HEK293 (cell line): Measurements from ENCODE around the gene CAMTA2.

ENCODE experiments used
- CTCF ChIP-seq: fragments of 450-650 bp; formaldehyde crosslinking; IDR thresholded peaks from 2 replicates; pipeline ENCODE4 v1.5.1; 2016; ENCODE audit warnings: missing biosample characterization, missing genetic modification characterization
- PATZ1 ChIP-seq: fragments of 450-650 bp; formaldehyde crosslinking; IDR thresholded peaks from 2 replicates; pipeline ENCODE4 v1.5.1; 2016; ENCODE audit warnings: missing biosample characterization, missing genetic modification characterization
- ZNF132 ChIP-seq: fragments of 450-650 bp; formaldehyde crosslinking; IDR thresholded peaks from 2 replicates; pipeline ENCODE4 v1.5.1; 2017; ENCODE audit warnings: missing biosample characterization, missing genetic modification characterization, borderline replicate concordance
- ZNF184 ChIP-seq: fragments of 450-650 bp; IDR thresholded peaks from 2 replicates; pipeline ENCODE4 v1.5.1; 2018; ENCODE audit warnings: missing biosample characterization, mild to moderate bottlenecking, missing genetic modification characterization
- ZNF433 ChIP-seq: fragments of 450-650 bp; formaldehyde crosslinking; IDR thresholded peaks from 2 replicates; pipeline ENCODE4 v1.5.1; 2016; ENCODE audit warnings: missing biosample characterization, missing genetic modification characterization, low read depth
- ZNF639 ChIP-seq: fragments of 450-650 bp; formaldehyde crosslinking; IDR thresholded peaks from 2 replicates; pipeline ENCODE4 v1.5.1; 2016; ENCODE audit warnings: missing biosample characterization, missing genetic modification characterization
- ZNF768 ChIP-seq: fragments of 450-650 bp; formaldehyde crosslinking; IDR thresholded peaks from 2 replicates; pipeline ENCODE4 v1.5.1; 2018; ENCODE audit warnings: missing biosample characterization, mild to moderate bottlenecking, missing genetic modification characterization
- TF ChIP-seq, protein P1 (sequence below): fragments of 450-650 bp; formaldehyde crosslinking; IDR thresholded peaks from 2 replicates; pipeline ENCODE4 v1.5.1; 2016; ENCODE audit warnings: missing biosample characterization, missing genetic modification characterization

DNA sequence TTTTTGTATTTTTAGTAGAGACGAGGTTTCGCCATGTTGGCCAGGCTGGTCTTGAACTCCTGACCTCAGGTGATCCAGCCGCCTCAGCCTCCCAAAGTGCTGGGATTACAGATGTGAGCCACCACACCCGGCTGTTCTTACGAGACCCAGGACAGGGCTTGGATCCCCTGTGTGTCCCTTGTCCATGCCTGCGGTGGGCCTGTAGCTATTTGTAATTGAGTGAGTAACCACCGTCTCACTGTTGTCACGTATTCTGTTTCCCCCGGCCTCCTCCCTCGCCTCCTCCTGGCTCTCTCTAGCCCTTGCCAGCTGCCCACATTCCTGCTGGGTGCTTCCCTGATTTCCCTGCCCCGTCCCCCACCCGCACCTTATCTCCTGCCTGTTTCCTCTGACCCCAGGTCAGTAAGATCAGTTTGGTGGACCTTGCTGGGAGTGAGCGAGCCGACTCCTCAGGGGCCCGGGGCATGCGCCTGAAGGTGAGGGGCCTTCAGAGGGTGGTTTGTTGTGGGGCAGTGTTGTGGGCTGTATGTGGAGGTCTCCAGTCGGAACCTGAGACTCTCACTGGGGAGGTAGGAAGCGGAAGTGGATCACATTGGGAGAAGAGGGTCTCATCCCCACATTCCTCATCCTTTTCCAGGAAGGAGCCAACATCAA, 15.9 kb upstream of the CAMTA2 start:
- TF ChIP-seq CTCF: no peak
- TF ChIP-seq ZNF184 (tag by site-specific recombination): no peak
- TF ChIP-seq PATZ1 (tag by site-specific recombination): no peak
- no peak for TF ChIP-seq ZNF132
- no peak for TF ChIP-seq ZNF768 (tag by site-specific recombination)
- no peak for TF ChIP-seq ZNF433 (tag by site-specific recombination)
- TF ChIP-seq, protein P1, sequence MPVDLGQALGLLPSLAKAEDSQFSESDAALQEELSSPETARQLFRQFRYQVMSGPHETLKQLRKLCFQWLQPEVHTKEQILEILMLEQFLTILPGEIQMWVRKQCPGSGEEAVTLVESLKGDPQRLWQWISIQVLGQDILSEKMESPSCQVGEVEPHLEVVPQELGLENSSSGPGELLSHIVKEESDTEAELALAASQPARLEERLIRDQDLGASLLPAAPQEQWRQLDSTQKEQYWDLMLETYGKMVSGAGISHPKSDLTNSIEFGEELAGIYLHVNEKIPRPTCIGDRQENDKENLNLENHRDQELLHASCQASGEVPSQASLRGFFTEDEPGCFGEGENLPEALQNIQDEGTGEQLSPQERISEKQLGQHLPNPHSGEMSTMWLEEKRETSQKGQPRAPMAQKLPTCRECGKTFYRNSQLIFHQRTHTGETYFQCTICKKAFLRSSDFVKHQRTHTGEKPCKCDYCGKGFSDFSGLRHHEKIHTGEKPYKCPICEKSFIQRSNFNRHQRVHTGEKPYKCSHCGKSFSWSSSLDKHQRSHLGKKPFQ (tag by site-specific recombination): no peak
- TF ChIP-seq ZNF639 (tag by site-specific recombination): no peak
